Keratinocyte (primary cell): Measurements from ENCODE around the gene MAST2. TPM values are rescaled to one million over a fixed set of nuclear protein-coding genes. Genes with fewer than 3 reads are reported as not detected.

ENCODE experiments used
- DNase-seq: peaks from one replicate; pipeline ENCODE4 v3.0.0-alpha.2; 2011; ENCODE audit warnings: low read depth, missing footprints, low spot score
- FAIRE-seq: peaks from 2 replicates; lab custom pipeline; 2011; peaks lifted over from hg19 to GRCh38; lab: Jason Lieb, UNC
- H2AFZ ChIP-seq: 2 replicates; pipeline ENCODE4 v1.6.0; 2012; ENCODE audit warnings: low read length, control low read depth, inconsistent platforms; ENCODE audit not compliant: control insufficient read depth
- H3K27ac ChIP-seq: 2 replicates; pipeline ENCODE4 v1.5.1; 2011; ENCODE audit warnings: low read length; ENCODE audit not compliant: control insufficient read depth, insufficient read depth
- H3K27me3 ChIP-seq: 3 replicates; pipeline ENCODE4 v1.6.0; 2011; ENCODE audit warnings: low read length; ENCODE audit not compliant: control insufficient read depth, insufficient read depth; ENCODE audit errors: extremely low read depth
- H3K36me3 ChIP-seq, 2 experiments: 2 replicates in 1 of 2; 3 replicates in 1 of 2; pipeline ENCODE4 v1.5.1; 2011; ENCODE audit warnings: low read length in 2 of 2, mild to moderate bottlenecking in 1 of 2; ENCODE audit not compliant: control insufficient read depth in 2 of 2, insufficient read depth in 2 of 2; ENCODE audit errors: extremely low read depth in 1 of 2
- H3K4me1 ChIP-seq: 3 replicates; pipeline ENCODE4 v1.5.1; 2011; ENCODE audit warnings: low read length; ENCODE audit not compliant: control insufficient read depth, insufficient read depth; ENCODE audit errors: extremely low read depth
- H3K4me2 ChIP-seq: 3 replicates; pipeline ENCODE4 v1.6.0; 2011; ENCODE audit warnings: low read depth, low read length; ENCODE audit not compliant: control insufficient read depth, insufficient read depth; ENCODE audit errors: extremely low read depth
- H3K4me3 ChIP-seq, 3 experiments: fragments of 200-600 bp in 1 of 3; sonication (generic) in 1 of 3; 2 replicates in 2 of 3; 3 replicates in 1 of 3; pipeline ENCODE4 v1.5.1; 2011 to 2016; ENCODE audit warnings: low read length in 3 of 3, mild to moderate bottlenecking in 3 of 3, control low read depth in 2 of 3, inconsistent platforms in 1 of 3, low read depth in 1 of 3, mixed read lengths in 1 of 3, mixed run types in 1 of 3, moderate library complexity in 1 of 3; ENCODE audit not compliant: control insufficient read depth in 2 of 3, insufficient read depth in 2 of 3; ENCODE audit errors: extremely low read depth in 1 of 3
- H3K79me2 ChIP-seq: 2 replicates; pipeline ENCODE4 v1.6.0; 2012; ENCODE audit warnings: low read length; ENCODE audit not compliant: control insufficient read depth, insufficient read depth
- H3K9ac ChIP-seq: 3 replicates; pipeline ENCODE4 v1.6.0; 2011; ENCODE audit warnings: low read length; ENCODE audit not compliant: control insufficient read depth, insufficient read depth; ENCODE audit errors: extremely low read depth
- H3K9me1 ChIP-seq: 3 replicates; pipeline ENCODE4 v1.6.0; 2011; ENCODE audit warnings: low read length; ENCODE audit not compliant: control insufficient read depth, insufficient read depth; ENCODE audit errors: extremely low read depth
- H3K9me3 ChIP-seq: 2 replicates; pipeline ENCODE4 v1.5.1; 2012; ENCODE audit warnings: low read depth, low read length; ENCODE audit not compliant: control insufficient read depth
- H4K20me1 ChIP-seq: 3 replicates; pipeline ENCODE4 v1.6.0; 2011; ENCODE audit warnings: low read length; ENCODE audit not compliant: control insufficient read depth, insufficient read depth; ENCODE audit errors: extremely low read depth
- EZH2 ChIP-seq: IDR thresholded peaks from one replicate; pipeline ENCODE4 v1.6.1; 2012; ENCODE audit warnings: inconsistent platforms, mild to moderate bottlenecking, low read length, moderate library complexity
- dilution Hi-C: fragments of 300-500 bp; cut with MboI; formaldehyde crosslinking; loops from one replicate; pipeline ENCODE4 v1.7.0; 2020; ENCODE audit warnings: low sequenced_read_pairs; ENCODE audit not compliant: extremely low pct_ligation_motif_present
- polyA plus RNA-seq, 5 experiments: library from polyadenylated mRNA; depleted of rRNA in 3 of 5; stranded (reverse) in 3 of 5; stranded (forward) in 1 of 5; unstranded in 1 of 5; fragments of >200 nt; gene quantifications; 1 replicate in 1 of 5; 2 replicates in 3 of 5; 3 replicates in 1 of 5; pipeline versions ENCODE4 v1.2.1 to v1.2.3, GENCODE V29; 2011 to 2012; ENCODE audit warnings: missing spikeins in 2 of 5, low read depth in 1 of 5, low replicate concordance in 1 of 5
- TF ChIP-seq, protein P1 (sequence below), 3 experiments: IDR thresholded peaks in 1 of 3; conservative IDR thresholded peaks in 1 of 3; optimal IDR thresholded peaks in 1 of 3; 2 replicates in 2 of 3; 3 replicates in 1 of 3; pipeline versions ENCODE3 to v1.5.1; 2011; ENCODE audit warnings: low read length in 3 of 3, mild to moderate bottlenecking in 3 of 3, moderate library complexity in 2 of 3, control low read depth in 1 of 3, inconsistent platforms in 1 of 3; ENCODE audit not compliant: insufficient read depth in 2 of 3; ENCODE audit errors: extremely low read depth in 1 of 3

MAST2 gene
- polyA plus RNA-seq, 1 donor (not counting 4 experiments of a cell fraction or from before 2014, with no cell fraction given): 12.2 TPM

GRCh38 chr1:45879885-45880598 lies 76.6 kb downstream of the MAST2 start:
- H3K27me3 ChIP-seq: no peaks in the 10 kb centered on the region
- H3K9me3 ChIP-seq: no peaks in the 10 kb centered on the region
- dilution Hi-C loops: no loop called here
- FAIRE-seq (no peak), DNase-seq (no peak)
- H4K20me1 ChIP-seq: no peaks in the 10 kb centered on the region
- no peak overlapping the region for H3K4me3 ChIP-seq
- H3K9me1 ChIP-seq: no peaks in the 10 kb centered on the region
- TF ChIP-seq, protein P1, sequence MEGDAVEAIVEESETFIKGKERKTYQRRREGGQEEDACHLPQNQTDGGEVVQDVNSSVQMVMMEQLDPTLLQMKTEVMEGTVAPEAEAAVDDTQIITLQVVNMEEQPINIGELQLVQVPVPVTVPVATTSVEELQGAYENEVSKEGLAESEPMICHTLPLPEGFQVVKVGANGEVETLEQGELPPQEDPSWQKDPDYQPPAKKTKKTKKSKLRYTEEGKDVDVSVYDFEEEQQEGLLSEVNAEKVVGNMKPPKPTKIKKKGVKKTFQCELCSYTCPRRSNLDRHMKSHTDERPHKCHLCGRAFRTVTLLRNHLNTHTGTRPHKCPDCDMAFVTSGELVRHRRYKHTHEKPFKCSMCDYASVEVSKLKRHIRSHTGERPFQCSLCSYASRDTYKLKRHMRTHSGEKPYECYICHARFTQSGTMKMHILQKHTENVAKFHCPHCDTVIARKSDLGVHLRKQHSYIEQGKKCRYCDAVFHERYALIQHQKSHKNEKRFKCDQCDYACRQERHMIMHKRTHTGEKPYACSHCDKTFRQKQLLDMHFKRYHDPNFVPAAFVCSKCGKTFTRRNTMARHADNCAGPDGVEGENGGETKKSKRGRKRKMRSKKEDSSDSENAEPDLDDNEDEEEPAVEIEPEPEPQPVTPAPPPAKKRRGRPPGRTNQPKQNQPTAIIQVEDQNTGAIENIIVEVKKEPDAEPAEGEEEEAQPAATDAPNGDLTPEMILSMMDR (optimal IDR thresholded peaks at IDR 0.05 in 1 of 3, IDR thresholded peaks at IDR 0.05 in 1 of 3, conservative IDR thresholded peaks at IDR 0.05 in 1 of 3; ENCODE audit: extremely low read depth in 1 of 3, insufficient read depth in 2 of 3, low read length in 3 of 3): no peak
- TF ChIP-seq EZH2: no peak
- no peaks in the 10 kb centered on the region for H3K4me1 ChIP-seq
- no peak overlapping the region for H3K27ac ChIP-seq
- H3K4me2 ChIP-seq: no peak overlapping the region
- H2AFZ ChIP-seq: no peak overlapping the region
- H3K9ac ChIP-seq: no peak overlapping the region
- H3K79me2 ChIP-seq: no peaks in the 10 kb centered on the region
- H3K36me3 ChIP-seq: no peaks in the 10 kb centered on the region

GRCh38 chr1:45880930-45881329 lies 77.5 kb downstream of the MAST2 start:
- Histone ChIP-seq H3K9ac (no peak overlapping the region), H3K9me3 (no peaks in the 10 kb centered on the region), H2AFZ (no peak overlapping the region), H3K4me3 (no peak overlapping the region), H3K36me3 (no peaks in the 10 kb centered on the region), H3K79me2 (no peaks in the 10 kb centered on the region), H3K27ac (no peak overlapping the region), H4K20me1 (no peaks in the 10 kb centered on the region), H3K4me2 (no peak overlapping the region), H3K4me1 (no peaks in the 10 kb centered on the region), H3K27me3 (no peaks in the 10 kb centered on the region), H3K9me1 (no peaks in the 10 kb centered on the region)
- no peak for FAIRE-seq
- dilution Hi-C loops: no loop called here
- DNase-seq: no peak
- TF ChIP-seq, protein P1 (optimal IDR thresholded peaks at IDR 0.05 in 1 of 3, IDR thresholded peaks at IDR 0.05 in 1 of 3, conservative IDR thresholded peaks at IDR 0.05 in 1 of 3; ENCODE audit: extremely low read depth in 1 of 3, insufficient read depth in 2 of 3, low read length in 3 of 3): no peak
- no peak for TF ChIP-seq EZH2
